ENCODE results near the gene ADH1B.

- TF ChIP-seq, protein P1, sequence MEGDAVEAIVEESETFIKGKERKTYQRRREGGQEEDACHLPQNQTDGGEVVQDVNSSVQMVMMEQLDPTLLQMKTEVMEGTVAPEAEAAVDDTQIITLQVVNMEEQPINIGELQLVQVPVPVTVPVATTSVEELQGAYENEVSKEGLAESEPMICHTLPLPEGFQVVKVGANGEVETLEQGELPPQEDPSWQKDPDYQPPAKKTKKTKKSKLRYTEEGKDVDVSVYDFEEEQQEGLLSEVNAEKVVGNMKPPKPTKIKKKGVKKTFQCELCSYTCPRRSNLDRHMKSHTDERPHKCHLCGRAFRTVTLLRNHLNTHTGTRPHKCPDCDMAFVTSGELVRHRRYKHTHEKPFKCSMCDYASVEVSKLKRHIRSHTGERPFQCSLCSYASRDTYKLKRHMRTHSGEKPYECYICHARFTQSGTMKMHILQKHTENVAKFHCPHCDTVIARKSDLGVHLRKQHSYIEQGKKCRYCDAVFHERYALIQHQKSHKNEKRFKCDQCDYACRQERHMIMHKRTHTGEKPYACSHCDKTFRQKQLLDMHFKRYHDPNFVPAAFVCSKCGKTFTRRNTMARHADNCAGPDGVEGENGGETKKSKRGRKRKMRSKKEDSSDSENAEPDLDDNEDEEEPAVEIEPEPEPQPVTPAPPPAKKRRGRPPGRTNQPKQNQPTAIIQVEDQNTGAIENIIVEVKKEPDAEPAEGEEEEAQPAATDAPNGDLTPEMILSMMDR (IDR thresholded peaks at IDR 0.05): no peak
- TF ChIP-seq POLR2A (IDR thresholded peaks at IDR 0.05) (no peak), EP300 (IDR thresholded peaks at IDR 0.05) (peak in 1 of 2 donors; percentile 23)
Observed at GRCh38 chr4:99330648-99331047, 9.4 kb upstream of the ADH1B start.

Measured in tibial nerve (tissue), 4 donors.